Endothelial cell of umbilical vein (primary cell): ENCODE results near the gene TAPBP. TPM values are rescaled to one million over a fixed set of nuclear protein-coding genes. Genes with fewer than 3 reads are reported as not detected.

Source experiments
- BruUV-seq: library from RNA; stranded (reverse); fragments of 400-500 nt; replicated peaks from 2 replicates; lab custom pipeline; 2021; lab: Mats Ljungman, UMichigan
- CTCF ChIA-PET: fragments of 300-600, 350-600 bp; sonication (Branson Sonifier 250); formaldehyde crosslinking; loops from one replicate; lab custom pipeline; 2021; ENCODE audit warnings: antibody characterized with exemption, inconsistent platforms; lab: Charles Lee
- POLR2A ChIA-PET: fragments of 300-600, 350-600 bp; sonication (Branson Sonifier 250); formaldehyde crosslinking; loops from one replicate; lab custom pipeline; 2021; ENCODE audit warnings: antibody characterized with exemption, inconsistent platforms; lab: Charles Lee
- DNase-seq: peaks from one replicate; pipeline ENCODE4 v3.0.0-alpha.2; 2011; ENCODE audit warnings: low read depth, low spot score
- FAIRE-seq: peaks from 2 replicates; lab custom pipeline; 2011; peaks lifted over from hg19 to GRCh38; lab: Jason Lieb, UNC
- H2AFZ ChIP-seq: 2 replicates; pipeline ENCODE4 v1.6.0; 2012; ENCODE audit warnings: low read depth, low read length, control low read depth, inconsistent platforms
- H3K27ac ChIP-seq: 2 replicates; pipeline ENCODE4 v1.5.1; 2011; ENCODE audit warnings: low read depth, mild to moderate bottlenecking, control low read depth, low read length, moderate library complexity; ENCODE audit not compliant: insufficient read depth
- H3K27me3 ChIP-seq, 2 experiments: 2 replicates each; pipeline versions ENCODE4 v1.6.0 to v1.6.1; 2011; ENCODE audit warnings: low read length in 2 of 2, mixed read lengths in 1 of 2; ENCODE audit not compliant: control insufficient read depth in 2 of 2, insufficient read depth in 2 of 2
- H3K36me3 ChIP-seq, 2 experiments: 2 replicates in 1 of 2; 3 replicates in 1 of 2; pipeline ENCODE4 v1.5.1; 2011; ENCODE audit warnings: low read length in 2 of 2, mild to moderate bottlenecking in 1 of 2, moderate library complexity in 1 of 2; ENCODE audit not compliant: control insufficient read depth in 2 of 2, insufficient read depth in 2 of 2; ENCODE audit errors: extremely low read depth in 1 of 2
- H3K4me1 ChIP-seq: 3 replicates; pipeline ENCODE4 v1.5.1; 2011; ENCODE audit warnings: mild to moderate bottlenecking, low read length; ENCODE audit not compliant: control insufficient read depth, insufficient read depth; ENCODE audit errors: extremely low read depth
- H3K4me2 ChIP-seq: 2 replicates; pipeline ENCODE4 v1.6.1; 2011; ENCODE audit warnings: low read length, control low read depth, mixed read lengths; ENCODE audit not compliant: insufficient read depth
- H3K4me3 ChIP-seq, 3 experiments: fragments of 200-600 bp in 1 of 3; sonication (generic), shearing (Covaris generic) in 1 of 3; replicated peaks in 1 of 3; 2 replicates each; pipeline ENCODE4 v1.5.1; 2011 to 2016; ENCODE audit warnings: control low read depth in 3 of 3, low read length in 3 of 3, mild to moderate bottlenecking in 2 of 3, inconsistent platforms in 1 of 3, low read depth in 1 of 3, moderate library complexity in 1 of 3; ENCODE audit not compliant: insufficient read depth in 1 of 3
- H3K79me2 ChIP-seq: 2 replicates; pipeline ENCODE4 v1.6.0; 2012; ENCODE audit warnings: low read length, inconsistent platforms; ENCODE audit not compliant: control insufficient read depth, insufficient read depth
- H3K9ac ChIP-seq: replicated peaks from 2 replicates; pipeline ENCODE3; 2011; ENCODE audit warnings: low read length, control low read depth; ENCODE audit not compliant: insufficient read depth; ENCODE audit errors: extremely low read depth
- H3K9me1 ChIP-seq: replicated peaks from 3 replicates; pipeline ENCODE4 v1.6.0; 2011; ENCODE audit warnings: mild to moderate bottlenecking, low read length; ENCODE audit not compliant: control insufficient read depth, insufficient read depth; ENCODE audit errors: extremely low read depth
- H3K9me3 ChIP-seq: replicated peaks from 2 replicates; pipeline ENCODE4 v1.5.1; 2012; ENCODE audit warnings: low read length, inconsistent platforms; ENCODE audit not compliant: control insufficient read depth, insufficient read depth
- H4K20me1 ChIP-seq: replicated peaks from 2 replicates; pipeline ENCODE3; 2011; ENCODE audit warnings: mild to moderate bottlenecking, low read length; ENCODE audit not compliant: control insufficient read depth, insufficient read depth; ENCODE audit errors: extremely low read depth
- CTCF ChIP-seq, 2 donors: IDR thresholded peaks; 1 replicate in 1 of 2; 2 replicates in 1 of 2; pipeline ENCODE4 v1.5.1; 2011; ENCODE audit warnings: low read length in 2 of 2, mild to moderate bottlenecking in 2 of 2, moderate library complexity in 2 of 2, control low read depth in 1 of 2, inconsistent platforms in 1 of 2, low read depth in 1 of 2; ENCODE audit not compliant: insufficient read depth in 1 of 2; ENCODE audit errors: extremely low read depth in 1 of 2
- EZH2 ChIP-seq: IDR thresholded peaks from 2 replicates; pipeline ENCODE4 v1.6.1; 2012; ENCODE audit warnings: borderline replicate concordance, low read depth, mild to moderate bottlenecking, moderate library complexity, low read length, inconsistent platforms; ENCODE audit not compliant: severe bottlenecking
- FOS ChIP-seq: IDR thresholded peaks from 2 replicates; pipeline ENCODE4 v1.6.1; 2011; ENCODE audit warnings: mild to moderate bottlenecking, low read length, moderate library complexity, borderline replicate concordance; ENCODE audit not compliant: insufficient read depth
- GATA2 ChIP-seq: IDR thresholded peaks from 2 replicates; pipeline ENCODE4 v1.7.0; 2011; ENCODE audit warnings: low read depth, mild to moderate bottlenecking, moderate library complexity, mixed read lengths, low read length; ENCODE audit not compliant: insufficient read length, insufficient read depth
- JUN ChIP-seq: IDR thresholded peaks from 2 replicates; pipeline ENCODE4 v1.6.1; 2011; ENCODE audit warnings: borderline replicate concordance, low read depth; ENCODE audit not compliant: insufficient read length, insufficient read depth
- MAX ChIP-seq: IDR thresholded peaks from 2 replicates; pipeline ENCODE4 v1.6.1; 2011; ENCODE audit not compliant: insufficient read depth, insufficient read length
- MYC ChIP-seq: IDR thresholded peaks from one replicate; pipeline ENCODE4 v1.6.1; 2011; ENCODE audit warnings: mild to moderate bottlenecking, low read depth, low read length
- POLR2A ChIP-seq: IDR thresholded peaks from 2 replicates; pipeline ENCODE4 v1.6.1; 2012; ENCODE audit warnings: low read depth, mild to moderate bottlenecking, control low read depth, low read length
- POLR2AphosphoS5 ChIP-seq: IDR thresholded peaks from 2 replicates; pipeline ENCODE4 v1.6.1; 2012; ENCODE audit warnings: low read depth, mild to moderate bottlenecking, control low read depth, low read length, moderate library complexity; ENCODE audit not compliant: insufficient read depth
- dilution Hi-C: fragments of 300-500 bp; cut with MboI; formaldehyde crosslinking; loops from one replicate; pipeline ENCODE4 v1.15.0; 2019; ENCODE audit warnings: low sequenced_read_pairs; ENCODE audit not compliant: extremely low pct_ligation_motif_present
- intact Hi-C: fragments of 100-400 bp; cut with micrococcal nuclease; formaldehyde crosslinking; loops from one replicate; pipeline ENCODE4 v1.10.0; 2022
- polyA plus RNA-seq, 4 experiments: library from polyadenylated mRNA; depleted of rRNA in 3 of 4; stranded (reverse) in 3 of 4; unstranded in 1 of 4; fragments of >200 nt; gene quantifications; 2 replicates each; pipeline versions ENCODE4 v1.2.1 to v1.2.3, GENCODE V29; 2011 to 2012; ENCODE audit warnings: missing spikeins in 1 of 4
- total RNA-seq: library from RNA; stranded (reverse); gene quantifications from 2 replicates; pipeline ENCODE4 v1.2.3, GENCODE V29; 2021

Gene TAPBP
- total and polyA plus RNA-seq, 2 donors (not counting 3 experiments of a cell fraction or from before 2014, with no cell fraction given): 69.6 to 98.0 TPM

GRCh38 chr6:33250731-33251130 lies 63.1 kb downstream of the TAPBP start:
- Histone ChIP-seq H3K9me1 (no peaks in the 10 kb centered on the region), H3K4me1 (peaks cover 23% of the 10 kb centered on the region), H3K27me3 (peaks cover 0 to 2% of the 10 kb centered on the region in 2 experiments), H3K36me3 (peaks cover 0 to 2% of the 10 kb centered on the region in 2 experiments), H3K9ac (no peak overlapping the region), H3K4me3 (no peak overlapping the region), H3K27ac (no peak overlapping the region), H3K4me2 (no peak overlapping the region), H2AFZ (no peak overlapping the region), H3K79me2 (no peaks in the 10 kb centered on the region), H4K20me1 (no peaks in the 10 kb centered on the region), H3K9me3 (no peaks in the 10 kb centered on the region)
- ChIA-PET POLR2A (interaction anchor here (2.7 kb wide), 1 partner anchor 21 kb away, joined by 10 read pairs; the partner anchor contains the start of genes RPS18 and VPS52), CTCF (interaction anchor here (1.0 to 3.8 kb wide), 5 partner anchors 21 to 412 kb away, joined by 3 to 53 read pairs (median 4); partner anchors contain the start of genes RGL2, RPS18, TAP2 and VPS52)
- intact Hi-C loops (no loop called here), dilution Hi-C loops (no loop called here)
- no TSS peak for BruUV-seq
- DNase-seq (no peak), FAIRE-seq (no peak)
- TF ChIP-seq FOS: no peak
- no peak for TF ChIP-seq CTCF (IDR thresholded peaks at IDR 0.05; ENCODE audit: extremely low read depth in 1 of 2, insufficient read depth in 1 of 2, low read depth in 1 of 2, low read length in 2 of 2)
- TF ChIP-seq GATA2: no peak
- no peak for TF ChIP-seq EZH2
- no peak for TF ChIP-seq POLR2AphosphoS5
- no peak for TF ChIP-seq POLR2A
- no peak for TF ChIP-seq JUN
- no peak for TF ChIP-seq MAX
- TF ChIP-seq MYC: no peak
